Neural progenitor cell (in vitro differentiated cells): ENCODE results near the gene CABP2. TPM values are rescaled to one million over a fixed set of nuclear protein-coding genes. Genes with fewer than 3 reads are reported as not detected.
"Not testable (repeated sequence)": the region's sequence is repeated elsewhere in the genome, so short reads cannot be mapped to it uniquely, and the experiment has no call there.

Source experiments
- DNase-seq: peaks from one replicate; pipeline ENCODE4 v3.0.0-alpha.2; 2016; ENCODE audit warnings: low spot score
- H2AFZ ChIP-seq: fragments of 200-600 bp; sonication (generic); replicated peaks from 2 replicates; pipeline ENCODE4 v1.6.1; 2016; ENCODE audit warnings: antibody characterized with exemption
- H3F3A ChIP-seq: fragments of 200-600 bp; sonication (generic); 2 replicates; pipeline ENCODE4 v1.6.1; 2016; ENCODE audit warnings: antibody characterized with exemption, low read depth
- H3K27ac ChIP-seq: fragments of 200-600 bp; sonication (generic); 2 replicates; pipeline ENCODE4 v1.5.1; 2016; ENCODE audit warnings: mild to moderate bottlenecking
- H3K27me3 ChIP-seq: fragments of 200-600 bp; sonication (generic); 2 replicates; pipeline ENCODE4 v1.6.1; 2016; ENCODE audit warnings: mild to moderate bottlenecking, moderate library complexity
- H3K36me3 ChIP-seq: fragments of 200-600 bp; sonication (generic); 2 replicates; pipeline ENCODE4 v1.5.1; 2016
- H3K4me1 ChIP-seq: fragments of 200-600 bp; sonication (generic); 2 replicates; pipeline ENCODE4 v1.6.1; 2016; ENCODE audit warnings: mixed run types
- H3K4me2 ChIP-seq: fragments of 200-600 bp; sonication (generic); 2 replicates; pipeline ENCODE4 v1.6.1; 2016
- H3K4me3 ChIP-seq: fragments of 200-600 bp; sonication (generic); 2 replicates; pipeline ENCODE4 v1.5.1; 2016
- H3K79me2 ChIP-seq: fragments of 200-600 bp; sonication (generic); 2 replicates; pipeline ENCODE4 v1.6.1; 2016; ENCODE audit warnings: low read depth
- H3K9ac ChIP-seq: fragments of 200-600 bp; sonication (generic); 2 replicates; pipeline ENCODE4 v1.6.1; 2016
- H3K9me3 ChIP-seq: fragments of 200-600 bp; sonication (generic); 2 replicates; pipeline ENCODE4 v1.5.1; 2016; ENCODE audit warnings: low read depth
- H4K20me1 ChIP-seq: fragments of 200-600 bp; sonication (generic); 2 replicates; pipeline ENCODE4 v1.6.1; 2016; ENCODE audit warnings: low read depth
- H3K27ac Mint-ChIP-seq: 3 replicates; pipeline ENCODE4 v1.8.0; 2021; ENCODE audit warnings: mixed read lengths
- H3K27me3 Mint-ChIP-seq: 2 replicates; pipeline ENCODE4 v1.8.0; 2022; ENCODE audit warnings: low read depth, mild to moderate bottlenecking, inconsistent platforms, moderate library complexity, mixed read lengths; ENCODE audit not compliant: insufficient read depth
- H3K36me3 Mint-ChIP-seq: 3 replicates; pipeline ENCODE4 v1.8.0; 2021; ENCODE audit warnings: mixed read lengths
- H3K4me1 Mint-ChIP-seq: 3 replicates; pipeline ENCODE4 v1.8.0; 2021; ENCODE audit warnings: mixed read lengths
- H3K4me3 Mint-ChIP-seq: 3 replicates; pipeline ENCODE4 v1.8.0; 2021; ENCODE audit warnings: mild to moderate bottlenecking, moderate library complexity, mixed read lengths
- H3K9me3 Mint-ChIP-seq: 3 replicates; pipeline ENCODE4 v1.8.0; 2020; ENCODE audit warnings: mixed read lengths
- EZH2 ChIP-seq: fragments of 200-600 bp; sonication (generic); IDR thresholded peaks from 2 replicates; pipeline ENCODE4 v1.6.1; 2017; ENCODE audit warnings: antibody characterized with exemption, mild to moderate bottlenecking, moderate library complexity
- EZH2phosphoT487 ChIP-seq: fragments of 200-600 bp; sonication (generic); IDR thresholded peaks from 2 replicates; pipeline ENCODE4 v1.6.1; 2017; ENCODE audit warnings: antibody characterized with exemption
- total RNA-seq: library from RNA; depleted of rRNA; stranded (reverse); fragments of >200 nt; gene quantifications from 2 replicates; pipeline ENCODE4 v1.2.3, GENCODE V29; 2015; ENCODE audit warnings: low replicate concordance
- TF ChIP-seq, protein P1 (sequence below): fragments of 200-600 bp; sonication (generic); IDR thresholded peaks from 2 replicates; pipeline ENCODE4 v1.5.1; 2017; ENCODE audit warnings: antibody characterized with exemption, mild to moderate bottlenecking

Gene CABP2
- total RNA-seq, 1 donor from 2014 or later: not detected

DNA sequence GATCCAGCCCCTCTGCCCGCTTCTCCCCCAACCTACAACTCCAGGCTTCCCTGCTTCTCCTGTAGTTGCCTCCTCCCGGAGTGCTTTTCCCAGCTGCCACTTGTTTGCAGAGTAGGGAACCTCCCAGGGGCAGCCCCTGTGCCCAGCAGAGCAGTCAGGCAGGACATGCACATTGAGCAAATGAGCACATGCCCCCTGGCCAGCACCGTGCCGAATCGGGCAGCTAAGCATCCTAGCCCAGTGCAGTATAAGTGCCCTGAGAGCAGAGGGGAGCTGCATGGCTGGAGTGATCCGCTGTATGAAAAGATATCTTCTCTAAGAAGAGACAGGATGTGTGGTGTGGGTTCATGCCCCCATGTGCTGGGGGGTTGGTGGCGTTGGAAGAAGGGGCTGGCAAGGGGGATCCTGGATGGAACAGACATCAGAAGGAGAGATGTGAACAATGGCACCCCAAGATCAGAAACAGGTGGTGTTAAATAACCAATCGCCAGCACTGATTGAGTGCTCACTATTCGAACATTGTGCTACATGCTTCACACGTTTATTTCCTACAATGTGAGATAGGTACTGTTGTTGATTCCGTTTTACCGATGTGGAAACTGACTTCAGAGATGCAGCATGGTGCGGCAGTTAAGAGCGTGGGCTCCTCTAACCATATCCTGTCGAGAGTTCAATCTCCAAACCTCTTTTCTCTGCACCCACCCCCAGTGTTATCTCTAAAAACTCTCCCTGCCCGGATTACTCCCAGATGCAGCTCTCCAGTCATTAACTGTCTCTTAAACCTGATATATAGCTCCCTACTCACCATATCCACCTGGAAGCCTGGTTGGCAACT lies 39.2 kb downstream of the CABP2 start:
- Histone ChIP-seq H3K9ac (no peak overlapping the region), H2AFZ (no peak overlapping the region)
- H3K27ac Mint-ChIP-seq: peak overlapping the region; percentile 59

DNA sequence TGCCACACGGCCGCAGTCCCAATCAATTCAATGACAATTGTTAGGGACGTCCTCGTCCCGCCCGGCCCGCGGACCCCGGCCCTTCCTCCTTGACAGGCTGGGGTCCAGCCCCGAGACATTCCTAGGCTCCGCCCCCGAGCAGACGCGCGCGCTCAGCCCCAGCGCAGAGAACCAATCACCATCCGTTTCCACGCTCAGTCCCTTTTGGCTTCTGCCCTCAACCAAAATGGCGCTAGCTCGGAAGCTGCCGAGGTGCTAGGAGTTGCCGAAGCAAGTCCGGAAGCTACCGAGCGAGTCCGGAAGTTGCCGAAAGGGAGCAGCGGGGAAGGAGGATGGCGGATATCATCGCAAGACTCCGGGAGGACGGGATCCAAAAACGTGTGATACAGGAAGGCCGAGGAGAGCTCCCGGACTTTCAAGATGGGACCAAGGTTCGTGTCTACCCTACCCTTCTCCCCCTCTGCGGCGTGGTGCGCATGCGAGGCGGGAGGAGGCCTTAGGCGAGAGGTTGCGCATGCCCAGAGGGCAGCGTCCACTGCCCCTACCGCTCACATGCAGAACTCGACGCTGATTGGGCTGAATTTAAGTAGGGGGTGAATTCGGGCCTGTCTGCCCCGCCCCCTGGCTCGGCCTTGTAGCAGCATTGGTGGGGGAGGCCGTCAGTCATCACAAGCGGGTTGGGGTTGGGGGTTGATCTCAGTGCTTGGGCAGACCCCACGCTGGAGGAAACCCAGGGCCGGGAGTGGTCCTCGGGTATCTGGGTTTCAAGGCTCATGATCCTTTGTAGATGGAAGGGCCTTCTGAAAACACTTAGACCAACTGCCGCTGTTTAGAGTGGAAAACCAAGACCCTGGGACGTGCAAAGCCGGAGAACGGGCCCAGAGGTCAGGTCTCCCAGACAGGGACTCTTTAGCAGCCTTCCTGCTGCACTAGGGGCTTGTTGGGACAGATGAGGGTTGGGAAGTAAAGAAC lies 40.1 kb downstream of the CABP2 start, which contains the start of gene AIP:
Gene AIP, plus strand, starts transcription at position 200 of the 972 bp plus-strand sequence. Its CDS starts 133 bp downstream, at position 333.
- peak within 1 kb of the TSS; percentile 84 for H2AFZ ChIP-seq
- peak; percentile 99 for DNase-seq
- peaks cover 12% of the 10 kb centered on the region for H3K36me3 Mint-ChIP-seq

More for the DNA sequence above, 39.2 kb downstream of the CABP2 start:
- H3K79me2 ChIP-seq: peaks cover 11% of the 10 kb centered on the region
- Mint-ChIP-seq H3K9me3 (no peaks in the 10 kb centered on the region), H3K36me3 (peaks cover 12% of the 10 kb centered on the region), H3K4me3 (peak overlapping the region; percentile 92), H3K4me1 (peaks cover 36% of the 10 kb centered on the region), H3K27me3 (peaks cover 8% of the 10 kb centered on the region)
- no peaks in the 10 kb centered on the region for H3F3A ChIP-seq
- no peaks in the 10 kb centered on the region for H4K20me1 ChIP-seq
- no peak for DNase-seq
- H3K4me2 ChIP-seq: peak overlapping the region; percentile 68
- no peaks in the 10 kb centered on the region for H3K4me1 ChIP-seq
- peaks cover 11% of the 10 kb centered on the region for H3K27me3 ChIP-seq
- no peaks in the 10 kb centered on the region for H3K36me3 ChIP-seq
- TF ChIP-seq EZH2 (no peak), EZH2phosphoT487 (no peak)
- TF ChIP-seq, protein P1, sequence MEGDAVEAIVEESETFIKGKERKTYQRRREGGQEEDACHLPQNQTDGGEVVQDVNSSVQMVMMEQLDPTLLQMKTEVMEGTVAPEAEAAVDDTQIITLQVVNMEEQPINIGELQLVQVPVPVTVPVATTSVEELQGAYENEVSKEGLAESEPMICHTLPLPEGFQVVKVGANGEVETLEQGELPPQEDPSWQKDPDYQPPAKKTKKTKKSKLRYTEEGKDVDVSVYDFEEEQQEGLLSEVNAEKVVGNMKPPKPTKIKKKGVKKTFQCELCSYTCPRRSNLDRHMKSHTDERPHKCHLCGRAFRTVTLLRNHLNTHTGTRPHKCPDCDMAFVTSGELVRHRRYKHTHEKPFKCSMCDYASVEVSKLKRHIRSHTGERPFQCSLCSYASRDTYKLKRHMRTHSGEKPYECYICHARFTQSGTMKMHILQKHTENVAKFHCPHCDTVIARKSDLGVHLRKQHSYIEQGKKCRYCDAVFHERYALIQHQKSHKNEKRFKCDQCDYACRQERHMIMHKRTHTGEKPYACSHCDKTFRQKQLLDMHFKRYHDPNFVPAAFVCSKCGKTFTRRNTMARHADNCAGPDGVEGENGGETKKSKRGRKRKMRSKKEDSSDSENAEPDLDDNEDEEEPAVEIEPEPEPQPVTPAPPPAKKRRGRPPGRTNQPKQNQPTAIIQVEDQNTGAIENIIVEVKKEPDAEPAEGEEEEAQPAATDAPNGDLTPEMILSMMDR: no peak
- peak overlapping the region; percentile 39 for H3K4me3 ChIP-seq
- no peak overlapping the region for H3K27ac ChIP-seq
- H3K9me3 ChIP-seq: no peaks in the 10 kb centered on the region

DNA sequence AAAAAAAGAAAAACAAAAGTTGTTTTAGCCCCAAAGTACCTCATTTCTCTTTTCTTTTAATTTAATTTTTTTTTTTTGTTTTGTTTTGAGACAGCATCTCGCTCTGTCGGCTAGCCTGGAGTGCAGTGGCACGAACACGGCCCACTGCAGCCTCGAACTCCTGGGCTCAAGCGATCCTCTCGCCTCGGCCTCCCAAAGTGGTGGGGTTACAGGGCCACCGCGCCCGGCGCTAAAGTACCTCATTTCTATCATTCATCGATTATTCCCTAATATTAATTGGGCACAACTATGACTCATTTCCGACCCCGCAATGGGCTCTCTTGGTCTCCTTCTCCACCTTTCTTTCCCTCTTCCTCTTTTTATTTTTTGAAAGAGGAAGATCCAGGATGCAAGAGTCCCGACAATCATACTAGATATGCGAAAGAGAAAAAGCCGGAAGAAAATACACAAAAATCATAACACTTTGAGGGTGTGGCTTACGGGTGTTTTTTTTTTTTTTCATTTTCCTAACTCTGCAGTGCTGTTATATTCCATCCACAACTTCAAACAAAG lies 40.9 kb downstream of the CABP2 start:
- Histone ChIP-seq H3K4me3 (peak overlapping the region; percentile 39), H3K9ac (no peak overlapping the region), H2AFZ (peak overlapping the region; percentile 48)

More for the DNA sequence above, 40.1 kb downstream of the CABP2 start, which contains the start of gene AIP:
- Mint-ChIP-seq H3K9me3 (peaks cover under 1% of the 10 kb centered on the region), H3K27ac (peak within 1 kb of the TSS; percentile 100), H3K4me1 (peaks cover 36% of the 10 kb centered on the region), H3K27me3 (peaks cover 8% of the 10 kb centered on the region), H3K4me3 (peak within 1 kb of the TSS; percentile 92)
- no peak within 1 kb of the TSS for H3K9ac ChIP-seq
- peaks cover 11% of the 10 kb centered on the region for H3K27me3 ChIP-seq
- peak within 1 kb of the TSS; percentile 68 for H3K4me2 ChIP-seq
- H4K20me1 ChIP-seq: no peaks in the 10 kb centered on the region
- H3F3A ChIP-seq: no peaks in the 10 kb centered on the region
- peak within 1 kb of the TSS; percentile 39 for H3K4me3 ChIP-seq
- H3K27ac ChIP-seq: no peak within 1 kb of the TSS
- no peak for TF ChIP-seq EZH2
- TF ChIP-seq, protein P1: no peak
- TF ChIP-seq EZH2phosphoT487: no peak
- peaks cover 11% of the 10 kb centered on the region for H3K79me2 ChIP-seq
- H3K9me3 ChIP-seq: no peaks in the 10 kb centered on the region
- no peaks in the 10 kb centered on the region for H3K36me3 ChIP-seq
- no peaks in the 10 kb centered on the region for H3K4me1 ChIP-seq

DNA sequence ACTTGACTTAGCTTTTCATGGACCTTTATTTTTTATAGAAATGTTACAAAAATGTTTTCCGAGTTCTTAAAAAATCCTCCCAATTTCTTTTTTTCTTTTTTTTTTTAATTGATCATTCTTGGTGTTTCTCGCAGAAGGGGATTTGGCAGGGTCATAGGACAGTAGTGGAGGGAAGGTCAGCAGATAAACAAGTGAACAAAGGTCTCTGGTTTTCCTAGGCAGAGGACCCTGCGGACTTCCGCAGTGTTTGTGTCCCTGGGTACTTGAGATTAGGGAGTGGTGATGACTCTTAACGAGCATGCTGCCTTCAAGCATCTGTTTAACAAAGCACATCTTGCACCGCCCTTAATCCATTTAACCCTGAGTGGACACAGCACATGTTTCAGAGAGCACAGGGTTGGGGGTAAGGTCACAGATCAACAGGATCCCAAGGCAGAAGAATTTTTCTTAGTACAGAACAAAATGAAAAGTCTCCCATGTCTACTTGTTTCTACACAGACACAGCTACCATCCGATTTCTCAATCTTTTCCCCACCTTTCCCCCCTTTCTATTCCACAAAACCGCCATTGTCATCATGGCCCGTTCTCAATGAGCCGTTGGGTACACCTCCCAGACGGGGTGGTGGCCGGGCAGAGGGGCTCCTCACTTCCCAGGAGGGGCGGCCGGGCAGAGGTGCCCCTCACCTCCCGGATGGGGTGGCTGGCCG lies 45.7 kb downstream of the CABP2 start:
- not testable (repeated sequence) for H3K4me1 ChIP-seq, H3F3A ChIP-seq, H3K79me2 ChIP-seq, H3K36me3 ChIP-seq, H3K4me3 ChIP-seq, H3K9ac ChIP-seq, H3K4me2 ChIP-seq, H4K20me1 ChIP-seq, H2AFZ ChIP-seq, H3K27ac ChIP-seq, DNase-seq, H3K9me3 ChIP-seq, H3K36me3 Mint-ChIP-seq, H3K4me3 Mint-ChIP-seq, H3K27me3 ChIP-seq
- Mint-ChIP-seq H3K27me3 (peaks cover 10% of the 10 kb centered on the region), H3K4me1 (peaks cover 27% of the 10 kb centered on the region), H3K9me3 (peaks cover 12% of the 10 kb centered on the region), H3K27ac (peak overlapping the region; percentile 55)

More for the DNA sequence above, 40.9 kb downstream of the CABP2 start:
- DNase-seq: no peak
- TF ChIP-seq, protein P1: no peak
- no peak for TF ChIP-seq EZH2phosphoT487
- TF ChIP-seq EZH2: no peak
- Histone ChIP-seq H3K27me3 (peaks cover 11% of the 10 kb centered on the region), H3K27ac (no peak overlapping the region), H3K4me2 (peak overlapping the region; percentile 68), H3K36me3 (no peaks in the 10 kb centered on the region), H4K20me1 (no peaks in the 10 kb centered on the region), H3F3A (no peaks in the 10 kb centered on the region), H3K79me2 (peaks cover 11% of the 10 kb centered on the region), H3K4me1 (no peaks in the 10 kb centered on the region), H3K9me3 (no peaks in the 10 kb centered on the region)
- H3K9me3 Mint-ChIP-seq: peaks cover 2% of the 10 kb centered on the region
- peak overlapping the region; percentile 100 for H3K27ac Mint-ChIP-seq
- peaks cover 10% of the 10 kb centered on the region for H3K36me3 Mint-ChIP-seq
- peaks cover 9% of the 10 kb centered on the region for H3K27me3 Mint-ChIP-seq
- H3K4me1 Mint-ChIP-seq: peaks cover 39% of the 10 kb centered on the region
- H3K4me3 Mint-ChIP-seq: peak overlapping the region; percentile 92
